ENCODE results near the gene LIPT2.

GRCh38 chr11:74504100-74504691, 10.7 kb upstream of the LIPT2 start:
- TF ChIP-seq POLR2A (IDR thresholded peaks at IDR 0.05) (no peak), CTCF (IDR thresholded peaks at IDR 0.05) (no peak)

Data from sigmoid colon (tissue), 3 donors.